Heart left ventricle (tissue), 16 donors: ENCODE data around the gene RAB3GAP1. TPM values are rescaled to one million over a fixed set of nuclear protein-coding genes. Genes with fewer than 3 reads are reported as not detected.

Experiments used
- ATAC-seq, 4 donors: fragments of 200-7000 bp; cut with Tn5 transposase; one replicate each; pipeline ENCODE4 v1.9.1; 2020 to 2022; ENCODE audit warnings: moderate library complexity in 4 of 4, mild to moderate bottlenecking in 3 of 4, moderate number of reproducible peaks in 1 of 4
- DNase-seq, 5 donors: peaks; one replicate each; pipeline ENCODE4 v3.0.0-alpha.2; 2020
- H3K27ac ChIP-seq, 12 donors: fragments of 200-600 bp; sonication (generic) in 4 of 12; one replicate each; pipeline versions ENCODE4 v1.5.0 to v1.8.0; 2016 to 2022; ENCODE audit warnings: mild to moderate bottlenecking in 2 of 12
- H3K27me3 ChIP-seq, 9 donors: fragments of 200-600 bp; sonication (generic) in 2 of 9; one replicate each; pipeline versions ENCODE4 v1.5.1 to v1.8.0; 2016 to 2022; ENCODE audit warnings: mild to moderate bottlenecking in 3 of 9
- H3K36me3 ChIP-seq, 9 donors: fragments of 200-600 bp; sonication (generic) in 2 of 9; one replicate each; pipeline versions ENCODE4 v1.5.0 to v1.8.0; 2018 to 2022; ENCODE audit warnings: mild to moderate bottlenecking in 2 of 9
- H3K4me1 ChIP-seq, 12 donors: fragments of 200-600 bp; sonication (generic) in 4 of 12; one replicate each; pipeline versions ENCODE4 v1.5.0 to v1.8.0; 2016 to 2022; ENCODE audit warnings: mild to moderate bottlenecking in 3 of 12
- H3K4me3 ChIP-seq, 12 donors: fragments of 200-600 bp; sonication (generic) in 4 of 12; one replicate each; pipeline versions ENCODE4 v1.5.0 to v1.8.0; 2017 to 2022; ENCODE audit warnings: mild to moderate bottlenecking in 9 of 12, moderate library complexity in 4 of 12
- H3K9me3 ChIP-seq, 12 donors: fragments of 200-600 bp; sonication (generic) in 4 of 12; one replicate each; pipeline versions ENCODE4 v1.5.0 to v1.8.0; 2016 to 2022; ENCODE audit warnings: mild to moderate bottlenecking in 1 of 12
- CTCF ChIP-seq, 12 donors: fragments of 200-600 bp; sonication (generic) in 4 of 12; IDR thresholded peaks; one replicate each; pipeline versions ENCODE4 v1.5.0 to v1.8.0; 2018 to 2022; ENCODE audit warnings: antibody characterized with exemption in 12 of 12, mild to moderate bottlenecking in 5 of 12
- POLR2A ChIP-seq, 2 donors: fragments of 450-650 bp; IDR thresholded peaks; one replicate each; pipeline ENCODE4 v1.6.1; 2017; ENCODE audit warnings: antibody characterized with exemption in 2 of 2, mild to moderate bottlenecking in 2 of 2, moderate library complexity in 2 of 2
- WGBS, 4 donors: extraction: QIAGEN DNeasy Blood & Tissue Kit in 2 of 4; methylation state at CpG; one replicate each; pipeline versions ENCODE4 v1.1.5 to v1.1.7; 2013 to 2018; 5-methylcytosine and 5-hydroxymethylcytosine counted together
- intact Hi-C, 10 donors: fragments of 100-400 bp; cut with DNase I; formaldehyde crosslinking; loops; one replicate each; pipeline versions ENCODE4 v1.11.1 to v1.14.2; 2022
- polyA plus RNA-seq, 2 donors: library from polyadenylated mRNA; stranded (reverse); fragments of 200-250 nt; gene quantifications; one replicate each; pipeline ENCODE4 v1.2.3, GENCODE V29; 2013
- total RNA-seq, 9 donors: library from RNA; depleted of rRNA in 2 of 9; stranded (reverse); fragments of >200 nt in 2 of 9; fragmentation: NEBNext Ultra II Directional in 3 of 9; extraction: Animal tissue kit (Norgen Biotek cat#: 25700) in 3 of 9; gene quantifications; one replicate each; pipeline versions ENCODE4 v1.1.0 to v1.2.4, GENCODE V29; 2016 to 2023
- donor health status: ischemic (EF 13 %, LVEDD 7.1; RV severe dilation, severe dysfunction).
- donor health status: healthy with polysubstance abuse.
- donor health status: DM: no; HTN: yes; CAD: no.
- donor health status: DM: no; HTN: no; CAD: no.
- donor health status: ischemic (EF 25% LVEDD 6.9; RV normal size, moderate dysfunction).
- donor health status: ischemic (EF 25% LVEDD 5.7; RV mildly dilated, moderate dysfunction).
- donor health status: healthy.
- donor health status: DM: yes; HTN: yes; CAD: no.
- donor health status: ischemic (EF 35%, LVEDD 5.7; RV mildly dilated, moderate dysfunction).
- donor health status: nonischemic (EF 11% LVEDD 7.7; RV severe dilation, severe dysfunction).
- donor health status: DM: yes; HTN: yes; CAD: no.
- donor health status: PGD.
- donor health status: ischemic (EF 29% LVEDD 5.4; RV normal size, mild dysfunction).
- donor health status: nonischemic (EF 23%, LVEDD 6.1; RV moderate dilation, normal function).

Gene RAB3GAP1
- total and polyA plus RNA-seq, 11 donors, result 16.7 to 63.6 (median 47.2) TPM

- no peak overlapping the region for H3K4me3 ChIP-seq
- ATAC-seq (no peak), DNase-seq (no peak)
- 97 to 98% (median 98%) methylated on average over 2 of the region's 2 CpGs for WGBS, 4 donors
- H3K36me3 ChIP-seq, result peaks cover 0 to 97% (median 84%) of the 10 kb centered on the region in 9 donors
- H3K9me3 ChIP-seq, result no peaks in the 10 kb centered on the region
- intact Hi-C loops, result loop anchor here in 1 of 10 donors (10.0 kb wide), 1 partner anchor 121 kb away; no protein-coding TSS in a partner anchor
- TF ChIP-seq POLR2A (IDR thresholded peaks at IDR 0.05) (no peak), CTCF (IDR thresholded peaks at IDR 0.05) (no peak)
- no peak overlapping the region for H3K27ac ChIP-seq
- H3K4me1 ChIP-seq, result peaks cover 0 to 6% (median 0%) of the 10 kb centered on the region in 12 donors
- no peaks in the 10 kb centered on the region for H3K27me3 ChIP-seq
Measured at GRCh38 chr2:135125940-135126339, 73.8 kb downstream of the RAB3GAP1 start.

- TF ChIP-seq POLR2A (IDR thresholded peaks at IDR 0.05), result no peak
- TF ChIP-seq CTCF (IDR thresholded peaks at IDR 0.05), result no peak
- Histone ChIP-seq H3K36me3 (peaks cover 0 to 100% (median 96%) of the 10 kb centered on the region in 9 donors), H3K4me1 (no peaks in the 10 kb centered on the region), H3K4me3 (no peak overlapping the region), H3K9me3 (no peaks in the 10 kb centered on the region), H3K27me3 (no peaks in the 10 kb centered on the region), H3K27ac (no peak overlapping the region)
- intact Hi-C loops, result no loop called here
- DNase-seq, result no peak
- no peak for ATAC-seq
- 92 to 97% (median 94%) methylated on average over 2 of the region's 2 CpGs for WGBS, 4 donors
Measured at GRCh38 chr2:135130751-135131150, 78.7 kb downstream of the RAB3GAP1 start.

DNA sequence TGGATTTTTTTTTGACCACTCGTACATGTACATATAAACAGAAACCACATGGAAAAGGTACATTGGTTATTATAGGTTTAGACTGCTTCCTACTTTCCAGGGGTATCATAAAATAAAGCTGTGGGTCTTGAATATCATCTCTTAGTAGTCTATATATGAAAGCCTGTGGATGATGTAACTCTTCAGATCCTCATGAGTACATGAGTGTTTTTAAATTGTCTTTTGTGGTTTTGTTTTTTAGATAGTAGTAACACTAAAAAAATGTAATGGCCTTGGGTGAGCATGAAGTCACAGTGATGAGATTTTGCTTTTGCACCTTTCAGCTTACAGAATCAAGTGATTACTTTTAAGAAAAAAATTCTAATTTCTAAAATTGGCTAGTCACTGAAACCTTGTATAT is 80.2 kb downstream of the RAB3GAP1 start:
- H3K4me3 ChIP-seq, result no peak overlapping the region
- H3K9me3 ChIP-seq, result no peaks in the 10 kb centered on the region
- ATAC-seq (no peak), DNase-seq (no peak)
- WGBS, 4 donors, result 90 to 96% (median 91%) methylated on average over 1 of the region's 1 CpG
- TF ChIP-seq CTCF (IDR thresholded peaks at IDR 0.05) (no peak), POLR2A (IDR thresholded peaks at IDR 0.05) (no peak)
- H3K4me1 ChIP-seq, result no peaks in the 10 kb centered on the region
- intact Hi-C loops, result no loop called here
- no peaks in the 10 kb centered on the region for H3K27me3 ChIP-seq
- peaks cover 0 to 100% (median 96%) of the 10 kb centered on the region in 9 donors for H3K36me3 ChIP-seq
- no peak overlapping the region for H3K27ac ChIP-seq

DNA sequence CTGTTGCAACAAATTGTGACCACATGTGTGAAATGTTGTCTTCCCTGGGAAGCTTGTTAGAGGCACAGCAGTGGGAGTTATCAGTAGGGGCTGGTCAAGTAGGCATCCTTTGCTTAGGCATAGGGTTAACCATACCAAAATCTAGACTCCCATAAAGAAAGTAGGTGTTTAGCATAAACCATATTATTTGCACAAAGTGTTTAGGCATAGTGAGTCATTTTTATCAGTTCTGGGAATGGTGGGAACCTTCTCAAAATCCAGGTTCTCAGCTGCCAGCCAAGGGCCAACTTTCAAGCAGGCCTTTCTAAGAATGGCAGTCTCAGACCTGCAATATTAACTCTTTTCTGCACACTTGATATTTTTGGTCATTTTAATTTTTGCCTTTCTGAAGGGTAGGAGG is 88.5 kb downstream of the RAB3GAP1 start:
- H3K27me3 ChIP-seq, result no peaks in the 10 kb centered on the region
- no peak overlapping the region for H3K4me3 ChIP-seq
- H3K9me3 ChIP-seq, result peaks cover 0 to 23% (median 14%) of the 10 kb centered on the region in 12 donors
- DNase-seq (no peak), ATAC-seq (no peak)
- peaks cover 0 to 79% (median 56%) of the 10 kb centered on the region in 9 donors for H3K36me3 ChIP-seq
- intact Hi-C loops, result no loop called here
- TF ChIP-seq CTCF (IDR thresholded peaks at IDR 0.05) (no peak), POLR2A (IDR thresholded peaks at IDR 0.05) (no peak)
- no peaks in the 10 kb centered on the region for H3K4me1 ChIP-seq
- H3K27ac ChIP-seq, result no peak overlapping the region
